ENCODE data around the gene PPFIA2.

GRCh38 chr12:81699551-81699950 lies 59.6 kb downstream of the PPFIA2 start:
- TF ChIP-seq CTCF (conservative IDR thresholded peaks at IDR 0.05) (no peak), EZH2 (IDR thresholded peaks at IDR 0.05; ENCODE audit: low read depth) (no peak)

All from PC-9 (cell line).